ENCODE measurements around the gene FEZF1.
"Not testable (repeated sequence)": the region's sequence is repeated elsewhere in the genome, so short reads cannot be mapped to it uniquely, and the experiment has no call there.

FEZF1 gene

GRCh38 chr7:122306320-122307227 lies 2.0 kb upstream of the FEZF1 start:
- no peak for DNase-seq

DNA sequence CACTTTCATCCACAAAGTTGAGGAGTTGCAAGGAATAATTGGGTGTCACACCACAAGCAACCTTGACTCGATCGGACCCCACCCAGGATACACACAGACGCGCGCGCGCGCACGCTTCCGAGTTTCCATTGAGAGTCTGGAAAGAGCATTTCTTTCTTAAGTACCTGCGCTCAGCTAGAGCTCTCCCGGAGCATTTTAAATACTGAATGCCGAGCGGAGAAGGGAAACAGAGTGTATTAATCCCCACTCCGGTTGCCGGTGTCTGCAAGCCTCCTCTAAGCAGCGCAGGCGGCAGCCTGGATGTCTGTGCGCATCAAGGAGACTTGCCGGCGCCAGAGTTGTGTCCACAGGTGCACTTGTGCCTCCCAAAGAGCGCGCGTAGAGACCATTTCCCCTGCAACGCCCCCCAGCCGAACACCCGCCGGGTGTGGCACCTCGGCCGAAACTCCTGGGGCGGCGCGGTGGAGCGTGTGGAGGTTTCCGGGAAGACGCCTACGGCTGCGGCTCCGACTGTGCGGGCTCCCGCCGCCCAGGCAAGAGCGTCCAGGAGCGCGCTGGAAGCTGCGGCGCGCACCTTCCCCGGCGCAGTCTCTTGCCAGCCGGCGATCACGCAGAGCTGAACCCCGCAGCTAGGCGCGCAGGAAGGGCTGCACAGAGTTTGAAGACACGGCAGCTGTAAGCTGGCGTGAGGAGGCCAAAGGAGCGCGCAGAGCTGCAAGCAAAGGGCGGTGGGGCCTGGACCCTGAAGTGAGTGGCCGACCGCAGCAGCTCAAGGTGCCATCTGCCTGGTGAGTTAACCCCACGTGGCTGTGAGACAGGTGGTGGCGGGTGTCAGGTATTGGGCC lies 1.1 kb upstream of the FEZF1 start:
- peak; percentile 15 for DNase-seq

DNA sequence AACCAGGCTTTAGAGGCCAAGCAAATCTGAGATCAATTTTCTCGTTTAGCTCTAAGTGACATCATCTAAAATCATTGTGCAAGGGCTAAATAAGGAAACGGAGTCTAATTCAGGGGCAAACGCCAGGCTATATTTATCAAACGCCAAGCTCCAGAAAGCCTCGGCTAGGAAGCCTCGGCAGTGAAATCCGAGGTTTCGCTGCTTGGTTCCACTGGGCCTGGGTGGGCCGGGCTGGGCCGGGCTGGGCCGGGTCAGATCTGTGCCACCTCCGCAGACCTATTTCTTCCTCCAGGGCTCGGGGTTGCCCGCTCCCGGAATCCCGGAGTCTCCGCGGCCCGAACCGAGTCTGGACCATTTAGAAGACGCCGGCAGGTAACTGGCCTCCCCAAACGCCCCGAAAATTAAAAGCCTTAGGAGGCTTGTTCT lies 459 bp upstream of the FEZF1 start:
- peak; percentile 14 for DNase-seq

GRCh38 chr7:122303531-122304318 lies 825 bp downstream of the FEZF1 start:
- DNase-seq, result peak; percentile 12

GRCh38 chr7:122302761-122303530 lies 1.6 kb downstream of the FEZF1 start:
- no peak for DNase-seq

DNA sequence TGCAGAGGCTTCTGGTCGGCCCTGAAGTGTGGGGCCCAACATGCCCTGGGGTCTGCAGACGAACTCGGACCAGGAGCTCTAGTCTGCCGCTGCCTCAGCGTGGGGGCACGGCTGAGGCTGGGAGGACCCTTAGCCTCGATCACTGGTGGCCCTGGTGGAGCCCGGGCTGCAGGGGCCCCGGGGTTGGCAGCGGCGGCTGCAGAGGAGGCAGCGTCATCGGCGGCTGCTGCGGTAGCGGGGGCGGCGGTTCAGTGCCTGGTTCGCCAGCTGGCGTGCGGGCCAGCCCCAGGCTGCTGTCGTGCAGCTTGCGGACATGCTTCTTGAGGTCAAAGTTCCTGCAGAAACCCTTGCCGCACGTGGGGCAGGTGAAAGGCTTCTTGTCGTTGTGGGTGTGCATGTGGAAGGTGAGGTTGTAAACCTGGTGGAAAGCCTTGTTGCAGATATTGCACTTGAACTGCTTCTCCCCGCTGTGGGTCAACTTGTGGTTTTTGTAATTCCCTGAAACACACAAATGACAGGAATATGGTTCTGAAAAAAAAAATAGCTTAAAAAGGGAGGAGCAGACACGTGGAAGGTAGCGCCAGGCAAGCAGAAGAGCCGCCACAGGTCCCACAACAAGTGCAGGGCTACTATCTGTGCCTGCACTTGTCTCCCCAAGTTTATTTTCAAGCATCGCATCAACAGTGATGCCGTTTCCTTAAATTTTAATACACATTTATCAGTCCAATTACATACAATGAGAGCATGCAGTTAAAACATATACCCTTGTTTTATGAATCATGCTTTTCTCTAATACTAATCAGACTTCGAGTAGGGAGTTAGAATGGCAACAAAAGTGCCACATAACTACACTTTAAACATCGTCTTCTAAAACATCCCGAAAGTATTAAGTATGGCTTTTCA lies 2.4 kb downstream of the FEZF1 start:
- DNase-seq, result no peak

DNA sequence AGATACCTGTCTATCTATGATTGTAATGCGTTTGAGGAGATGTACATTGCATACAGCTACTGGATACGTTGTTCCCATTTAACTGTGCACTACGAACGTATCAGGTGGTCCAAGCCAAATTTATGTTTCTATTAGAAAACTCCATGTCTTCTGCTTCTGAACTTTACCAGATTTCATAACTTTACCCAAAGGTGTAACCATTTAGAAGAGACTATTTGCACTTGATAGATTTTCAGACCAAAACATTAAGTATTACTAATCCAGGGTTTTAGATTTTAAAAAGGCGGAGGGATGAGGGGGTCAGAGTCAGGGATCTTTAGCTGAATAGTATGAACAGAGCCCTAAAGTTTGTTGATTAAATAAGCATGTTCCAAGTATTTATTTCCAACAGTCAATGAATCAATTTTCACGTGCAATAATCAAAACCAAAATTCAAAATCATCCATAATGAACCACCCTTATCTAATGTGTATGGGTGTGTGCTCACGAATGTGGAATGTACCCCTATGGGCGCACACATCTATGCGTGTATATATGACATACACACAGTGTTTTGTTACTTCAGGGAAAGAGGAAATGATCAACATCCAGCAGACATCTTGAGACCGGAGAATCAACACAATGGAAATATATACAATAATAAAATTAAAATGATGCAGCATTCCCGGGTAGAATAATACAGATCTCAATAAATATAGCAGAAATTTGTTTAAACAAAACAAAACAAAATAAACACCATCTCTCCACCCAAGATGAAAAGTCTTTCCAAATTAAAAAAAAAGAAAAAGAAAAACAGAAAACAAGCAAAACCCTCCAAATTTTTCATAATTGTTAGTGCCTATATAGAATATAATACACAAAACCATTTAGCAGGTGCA lies 3.4 kb downstream of the FEZF1 start:
- DNase-seq, result no peak

GRCh38 chr7:122300211-122300932 lies 4.2 kb downstream of the FEZF1 start:
- DNase-seq, result no peak

DNA sequence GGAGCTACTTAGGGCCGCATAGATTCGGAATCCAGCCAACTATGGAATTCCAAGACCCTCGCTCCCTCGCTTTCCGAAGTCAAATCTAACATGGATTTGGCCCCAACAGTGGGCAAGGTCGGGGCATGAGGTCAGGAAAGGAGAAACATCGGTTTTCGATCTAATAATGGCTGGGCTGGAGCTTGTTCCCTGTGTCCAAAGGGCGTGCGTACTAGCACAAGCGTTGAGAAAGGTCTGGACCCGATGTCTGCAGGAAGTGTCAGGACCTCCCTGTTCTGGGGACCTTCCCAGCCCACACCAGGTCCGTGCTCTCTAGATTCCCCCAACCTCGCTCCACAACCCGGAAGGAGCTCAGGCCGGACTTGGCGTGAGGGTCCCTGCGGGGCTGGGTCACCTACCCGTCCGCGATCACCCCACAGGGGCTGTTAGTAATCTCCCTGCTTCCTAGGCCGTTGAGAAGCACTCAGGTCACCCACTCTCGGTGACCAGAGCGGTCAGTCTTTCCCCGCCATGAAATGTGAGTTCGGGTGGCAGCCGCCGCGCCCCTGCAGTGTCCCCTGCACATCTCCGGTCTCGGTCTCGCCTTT lies 4.8 kb downstream of the FEZF1 start:
- no peak for DNase-seq

DNA sequence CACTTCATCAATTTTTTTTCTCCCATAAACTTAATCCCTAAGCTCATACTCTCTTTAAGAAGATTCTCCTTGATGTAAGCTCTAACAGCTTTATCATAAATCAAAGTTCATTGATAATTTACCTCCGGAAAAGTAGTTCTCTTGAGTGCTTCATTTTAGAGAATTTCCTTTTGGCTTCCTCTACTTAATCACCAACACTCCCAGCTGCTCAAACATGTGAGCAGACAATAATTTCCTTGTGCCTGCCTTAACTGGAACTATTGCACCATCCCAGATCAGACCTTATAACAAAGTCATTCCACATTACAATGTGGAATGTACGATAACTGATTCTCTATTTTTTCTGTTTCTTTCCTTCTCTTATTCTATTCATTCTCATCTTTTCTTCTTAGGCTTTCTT lies 5.9 kb downstream of the FEZF1 start:
- DNase-seq, result no peak

GRCh38 chr7:122298131-122298530 lies 6.4 kb downstream of the FEZF1 start:
- no peak for DNase-seq

- no peak for DNase-seq
Observed at GRCh38 chr7:122291189-122291588, 13.4 kb downstream of the FEZF1 start.

DNA sequence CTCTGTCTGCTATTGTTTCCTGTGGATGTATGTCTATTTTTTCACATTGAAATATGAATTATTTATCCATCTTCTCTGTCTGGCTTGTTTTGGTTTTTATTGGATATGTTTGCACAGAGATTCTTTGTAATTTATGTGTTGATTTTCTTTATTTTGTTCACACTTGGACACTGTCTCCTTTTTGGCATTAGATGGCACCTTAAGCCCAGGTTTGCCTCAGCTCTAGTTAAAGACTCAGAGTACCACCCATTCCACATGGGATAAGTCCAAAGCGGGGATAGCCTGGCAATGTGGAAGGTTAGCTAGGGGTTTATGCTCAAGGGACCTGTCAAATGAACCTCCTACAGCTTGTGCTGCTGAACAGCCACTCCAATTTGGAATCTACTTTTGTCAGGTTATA lies 14.1 kb downstream of the FEZF1 start:
- DNase-seq, result no peak

- no peak for DNase-seq
Observed at GRCh38 chr7:122289426-122289825, 15.1 kb downstream of the FEZF1 start.

- DNase-seq, result not testable (repeated sequence)
Observed at GRCh38 chr7:122284608-122285007, 19.9 kb downstream of the FEZF1 start.

DNA sequence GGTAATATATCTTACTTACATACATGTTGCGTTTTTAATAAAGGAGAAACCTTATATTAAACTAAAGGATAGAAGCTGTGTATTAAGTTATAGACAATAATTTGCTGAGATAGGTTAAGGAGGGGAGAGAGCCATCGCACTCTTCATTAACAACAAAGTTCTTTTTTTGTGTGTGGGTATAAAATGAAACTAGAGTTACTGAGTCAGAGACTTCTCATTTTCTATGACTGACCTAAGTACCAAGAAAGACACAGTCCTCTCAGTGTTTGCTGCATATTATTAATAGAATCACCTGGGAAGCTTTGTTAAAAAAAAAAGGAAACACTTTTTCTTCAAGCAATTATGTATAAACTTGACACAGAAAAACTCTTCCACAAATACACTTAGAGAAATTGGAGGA lies 31.4 kb downstream of the FEZF1 start:
- DNase-seq, result no peak

DNA sequence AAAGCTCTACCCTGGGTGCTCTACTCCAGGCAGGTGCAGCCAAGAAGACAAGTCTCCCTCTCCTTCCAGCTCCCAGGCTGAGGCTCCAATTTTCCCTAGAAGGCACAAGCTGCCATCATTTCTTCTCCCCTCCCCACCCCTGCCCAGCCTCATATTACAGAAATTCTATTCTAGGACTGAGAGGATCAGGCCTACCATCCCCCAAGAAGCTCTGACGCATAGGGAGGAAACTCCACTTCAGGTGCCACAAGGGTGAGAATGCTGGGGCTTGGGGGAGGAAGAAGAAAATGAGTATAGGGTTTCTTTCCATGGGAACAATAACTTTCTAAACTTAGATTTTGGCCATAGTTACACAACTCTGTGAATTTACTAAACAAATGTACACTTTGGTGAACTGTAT lies 35.3 kb downstream of the FEZF1 start:
- no peak for DNase-seq

GRCh38 chr7:122268101-122268500 lies 36.4 kb downstream of the FEZF1 start:
- DNase-seq, result peak; percentile 6

- DNase-seq, result no peak
Observed at GRCh38 chr7:122262246-122262645, 42.3 kb downstream of the FEZF1 start.
